ENCODE results near the gene WBP1L.

Gene WBP1L

GRCh38 chr10:102781090-102781920 is 37.6 kb downstream of the WBP1L start:
- no peak for DNase-seq

DNA sequence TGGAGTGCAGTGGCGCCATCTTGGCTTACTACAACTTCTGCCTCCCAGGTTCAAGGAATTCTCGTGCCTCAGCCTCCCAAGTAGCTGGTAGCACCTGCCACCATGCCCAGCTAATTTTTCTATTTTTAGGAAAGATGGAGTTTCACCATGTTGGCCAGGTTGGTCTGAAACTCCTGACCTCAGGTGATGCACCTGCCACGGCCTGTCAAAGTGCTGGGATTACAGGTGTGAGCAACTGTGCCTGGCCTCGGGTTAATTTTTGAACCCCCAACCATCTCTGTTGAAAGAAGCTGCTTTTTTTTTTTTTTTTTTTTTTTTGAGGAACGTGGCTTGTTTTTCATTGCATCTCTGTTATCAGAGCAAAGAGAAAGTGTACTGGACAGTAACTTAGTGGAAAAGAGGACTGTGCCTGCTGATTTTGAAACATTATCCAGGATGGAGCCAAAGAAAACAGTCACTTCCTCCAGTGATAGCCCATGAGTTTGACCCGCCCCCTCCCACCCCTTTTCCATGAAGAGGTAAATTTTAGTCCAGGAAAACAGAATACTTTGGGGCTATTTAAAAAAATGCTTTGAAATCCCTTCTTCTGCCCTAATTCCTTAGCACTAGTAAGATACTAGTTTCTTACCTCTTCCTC is 38.3 kb downstream of the WBP1L start:
- DNase-seq, result no peak

DNA sequence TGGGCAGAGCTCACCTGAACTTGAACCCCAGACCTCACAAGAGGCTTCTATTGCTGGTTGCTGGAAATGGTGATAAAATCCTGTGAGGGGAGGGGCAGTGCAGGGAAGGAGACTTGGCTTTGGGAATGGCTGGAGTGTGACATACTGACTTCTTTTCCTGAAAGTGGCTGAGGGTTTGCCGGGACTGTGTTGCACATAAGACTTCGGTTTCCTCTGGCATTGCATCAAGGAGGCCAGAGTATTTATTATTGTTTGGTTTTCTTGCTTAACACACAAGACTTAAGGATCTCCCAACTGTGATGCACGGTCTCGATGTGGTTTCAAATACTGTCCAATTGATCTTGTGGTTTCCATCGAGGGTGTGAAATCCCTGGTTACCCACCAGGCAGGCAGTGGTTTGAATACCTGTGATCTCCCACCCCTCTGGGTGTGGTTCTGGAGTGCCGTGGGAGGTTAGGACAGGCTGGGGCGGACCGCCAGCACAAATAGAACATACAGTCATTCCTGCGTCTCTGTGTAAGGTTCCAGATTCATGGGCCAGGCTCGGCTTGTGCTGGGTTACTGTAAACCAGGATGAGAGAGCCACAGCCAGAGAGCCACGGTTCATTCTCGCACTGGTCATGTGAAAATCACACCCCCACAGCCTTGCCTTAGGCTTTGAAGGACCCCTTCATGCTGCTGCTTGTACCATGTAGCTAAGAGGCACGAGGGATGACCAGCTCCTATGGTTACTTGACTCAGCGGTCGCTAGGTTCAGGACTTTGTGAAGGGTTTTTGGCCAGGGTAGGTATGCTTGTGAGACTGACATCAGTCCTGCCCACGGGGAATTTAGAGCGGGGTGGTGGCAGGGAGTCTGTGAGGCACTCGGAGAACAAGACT is 39.2 kb downstream of the WBP1L start:
- DNase-seq, result peak in 1 of 2 donors; percentile 10

DNA sequence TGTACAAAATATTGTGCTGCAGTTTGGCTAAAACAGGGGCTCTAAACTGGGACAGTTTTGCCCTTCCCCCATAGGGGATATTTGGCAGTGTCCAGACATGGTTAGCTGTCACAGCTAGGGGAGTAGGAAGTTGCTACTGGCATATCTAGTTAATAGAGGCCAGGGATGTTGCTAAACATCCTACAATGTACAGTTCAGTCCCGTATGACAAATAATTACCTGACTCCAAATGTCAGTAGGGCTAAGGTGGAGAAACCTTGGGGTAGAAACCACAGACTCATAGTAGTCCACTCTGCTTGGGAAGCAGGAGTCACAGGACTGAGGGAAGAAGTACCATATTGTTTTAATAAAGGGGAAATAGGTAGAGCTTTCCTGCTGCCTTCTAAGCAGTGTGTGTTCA is 39.8 kb downstream of the WBP1L start:
- DNase-seq, result peak; percentile 31 to 48

DNA sequence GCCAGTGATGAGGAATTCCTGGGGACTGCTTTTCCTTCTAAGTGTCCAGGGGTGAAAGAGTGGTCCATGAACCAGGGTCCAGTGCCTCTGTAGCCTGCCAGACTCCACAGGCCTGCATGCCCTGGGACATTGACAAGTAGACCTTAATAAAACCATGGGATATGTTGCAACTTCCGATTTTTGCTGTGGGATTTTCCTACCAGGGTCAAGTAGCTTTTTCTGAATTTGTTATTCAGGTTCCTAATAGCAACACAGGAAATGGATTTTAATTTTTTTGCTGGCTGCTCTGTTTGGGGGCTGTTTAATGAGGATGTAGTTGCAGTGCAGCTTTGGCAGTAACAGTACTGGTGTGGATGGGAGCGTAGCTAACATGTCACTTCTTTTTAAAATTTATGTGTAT is 42.1 kb downstream of the WBP1L start:
- peak; percentile 84 to 89 for DNase-seq

GRCh38 chr10:102791754-102792395 is 48.1 kb downstream of the WBP1L start:
- DNase-seq, result no peak

DNA sequence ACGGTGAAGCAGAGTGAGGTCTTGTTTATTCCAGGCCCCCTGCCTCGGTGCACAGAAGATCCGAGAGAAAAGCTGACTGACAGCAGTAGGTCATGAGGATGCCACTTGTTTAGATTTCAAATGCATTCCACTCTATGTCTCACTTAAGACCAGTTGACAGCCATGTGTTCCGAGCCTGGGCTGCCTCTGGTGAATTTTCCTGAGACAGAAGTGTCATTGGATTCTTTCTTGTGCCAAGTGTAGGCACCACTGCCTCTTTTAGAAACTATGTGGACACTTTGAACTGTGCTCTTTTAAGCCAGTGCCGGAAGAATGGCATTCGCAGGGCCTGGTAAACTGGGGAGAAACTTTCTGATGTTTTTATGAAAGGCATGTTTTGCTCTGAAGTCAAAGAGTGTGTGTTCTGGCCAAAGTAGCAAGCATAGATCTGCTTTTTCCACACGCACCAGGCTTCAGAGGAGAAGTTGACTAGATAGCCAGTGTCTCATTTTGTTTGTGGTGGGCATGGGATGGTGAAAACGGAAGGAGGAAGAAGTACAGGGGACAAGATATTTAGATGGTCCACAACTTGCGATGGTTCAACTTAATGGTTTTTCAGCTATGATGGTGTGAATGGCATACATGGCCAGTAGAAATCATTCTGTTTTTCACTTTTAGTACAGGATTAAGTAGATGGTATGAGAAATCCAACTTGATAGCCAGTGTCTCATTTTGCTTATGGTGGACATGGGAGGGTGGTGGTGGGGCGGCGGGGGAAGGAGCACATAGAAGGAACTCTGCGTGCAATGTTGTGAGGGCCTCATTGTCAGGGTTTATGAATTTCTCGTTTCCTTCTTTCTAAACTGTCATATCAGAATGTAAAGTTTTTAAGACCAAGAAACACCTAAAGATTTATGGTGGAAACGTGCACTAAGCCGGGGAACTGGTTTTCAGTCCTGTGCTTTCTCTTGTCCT is 52.0 kb downstream of the WBP1L start:
- peak; percentile 29 to 38 for DNase-seq

DNA sequence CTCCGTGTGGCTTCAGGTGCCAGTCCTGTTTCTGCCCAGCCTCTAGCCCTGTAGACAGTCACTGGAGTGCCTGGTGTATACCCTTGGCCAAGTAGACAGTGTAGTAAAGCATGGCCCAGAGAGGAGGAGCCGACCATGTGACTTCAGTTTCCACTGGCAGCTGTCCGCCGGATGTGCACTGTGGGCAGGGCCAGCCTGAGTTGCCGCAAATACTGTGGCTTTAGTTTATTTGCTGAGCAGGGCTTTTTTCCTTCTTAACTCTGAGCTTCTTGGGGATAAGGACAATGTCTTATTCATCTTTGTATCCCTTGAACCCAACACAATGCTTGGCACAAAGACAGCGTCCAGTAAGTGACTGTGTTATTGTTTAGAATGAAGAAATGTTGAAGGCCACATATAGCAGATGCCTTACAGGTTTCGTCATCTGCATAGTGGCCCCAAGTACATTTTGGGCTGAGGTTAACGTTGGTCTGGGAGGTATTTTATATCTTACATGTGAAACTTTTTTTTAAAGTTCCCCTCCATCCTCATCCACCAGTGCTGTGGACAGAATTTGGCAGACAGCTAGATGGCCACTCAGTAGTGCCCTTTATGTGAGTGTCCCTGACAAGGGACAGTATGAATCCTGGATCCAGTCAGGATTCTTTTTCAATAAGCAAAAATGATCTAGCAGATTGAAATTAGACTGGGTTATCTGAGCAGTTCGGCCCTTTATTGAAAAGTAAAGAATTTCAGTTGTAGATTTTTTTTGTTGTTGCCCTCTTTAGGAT is 52.8 kb downstream of the WBP1L start:
- peak; percentile 81 to 82 for DNase-seq

GRCh38 chr10:102799691-102800471 is 56.1 kb downstream of the WBP1L start:
- no peak for DNase-seq

- DNase-seq, result no peak
These were observed 57.0 kb downstream of the WBP1L start for GRCh38 chr10:102800611-102801335.

- DNase-seq, result no peak
These were observed 57.7 kb downstream of the WBP1L start for GRCh38 chr10:102801496-102801895.

DNA sequence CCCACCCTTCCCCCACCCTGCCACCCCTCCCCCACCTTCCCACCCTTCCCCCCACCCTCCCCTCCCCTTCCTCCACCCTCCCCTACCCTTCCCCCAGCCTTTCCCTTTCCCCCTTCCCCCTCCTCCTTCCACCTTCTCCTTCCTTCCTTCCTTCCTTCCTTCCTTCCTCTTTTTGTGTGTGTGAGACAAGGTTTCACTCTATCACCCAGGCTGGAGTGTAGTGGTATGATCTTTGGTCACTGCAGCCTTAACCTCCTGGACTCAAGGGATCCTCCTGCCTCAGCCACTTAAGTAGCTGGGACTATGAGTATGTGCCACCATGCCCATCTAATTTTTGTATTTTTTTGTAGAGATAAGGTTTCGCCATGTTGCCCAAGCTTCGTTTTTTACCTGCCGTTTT is 58.2 kb downstream of the WBP1L start:
- DNase-seq, result peak; percentile 30 to 45

- DNase-seq, result peak; percentile 69 to 83
These were observed 59.3 kb downstream of the WBP1L start for GRCh38 chr10:102802920-102803534.

- DNase-seq, result peak; percentile 68
These were observed 60.8 kb downstream of the WBP1L start for GRCh38 chr10:102804382-102805055.

DNA sequence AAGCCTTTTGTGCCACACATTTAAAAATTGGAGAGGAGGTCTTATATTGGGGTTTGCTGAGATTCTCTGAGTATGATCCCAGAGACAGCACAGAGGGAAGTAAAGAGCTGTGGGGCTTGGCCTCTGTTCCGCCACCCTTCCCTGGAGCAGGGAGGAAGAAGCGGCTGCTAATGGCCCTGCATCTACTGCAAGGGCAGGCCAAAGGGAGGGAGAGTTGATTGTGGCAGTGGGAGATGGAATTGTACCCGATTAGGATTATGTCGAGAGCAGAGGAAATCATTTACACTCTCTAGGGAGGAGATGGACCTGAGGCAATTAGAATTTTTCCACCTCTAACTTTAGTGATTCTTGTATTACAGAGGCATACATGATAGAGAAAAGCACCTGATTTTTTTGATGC is 64.6 kb downstream of the WBP1L start:
- DNase-seq, result no peak

DNA sequence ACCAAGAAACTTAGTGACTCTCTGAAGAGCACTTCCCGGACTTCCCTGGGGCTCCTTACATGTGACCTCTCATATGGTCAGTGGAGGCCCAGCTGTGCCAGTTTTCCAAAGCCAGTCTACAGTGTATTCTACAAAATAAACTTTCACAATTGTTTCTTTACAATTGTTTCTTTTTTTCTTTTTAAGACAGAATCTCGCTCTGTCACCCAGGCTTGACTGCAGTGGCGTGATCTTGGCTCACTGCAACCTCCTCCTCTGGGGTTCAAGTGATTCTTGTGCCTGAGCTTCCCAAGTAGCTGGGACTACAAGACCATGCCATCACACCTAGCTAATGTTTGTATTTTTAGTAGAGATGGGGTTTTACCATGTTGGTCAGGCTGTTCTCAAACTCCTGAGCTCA is 67.6 kb downstream of the WBP1L start:
- DNase-seq, result no peak

DNA sequence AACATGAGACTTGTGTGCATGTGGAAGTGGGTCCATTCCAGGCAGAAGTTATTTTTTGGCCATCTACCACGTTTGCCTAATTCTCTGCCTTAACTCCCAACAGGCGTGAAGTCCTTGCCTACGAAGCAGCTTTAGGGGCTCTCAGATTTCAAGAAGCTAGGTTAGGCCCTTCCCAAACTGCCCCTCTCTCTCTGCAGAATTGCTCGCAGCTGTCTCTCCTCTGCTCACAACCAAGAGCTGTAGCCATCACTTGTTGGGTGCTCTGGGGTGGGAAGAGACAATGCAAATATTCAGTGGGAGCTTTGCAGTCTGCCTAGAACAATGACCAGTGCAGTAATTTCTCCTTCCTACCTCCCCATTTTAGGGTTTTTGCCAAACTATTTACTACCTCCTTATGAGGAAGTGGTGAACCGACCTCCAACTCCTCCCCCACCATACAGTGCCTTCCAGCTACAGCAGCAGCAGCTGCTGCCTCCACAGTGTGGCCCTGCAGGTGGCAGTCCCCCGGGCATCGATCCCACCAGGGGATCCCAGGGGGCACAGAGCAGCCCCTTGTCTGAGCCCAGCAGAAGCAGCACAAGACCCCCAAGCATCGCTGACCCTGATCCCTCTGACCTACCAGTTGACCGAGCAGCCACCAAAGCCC is 68.6 kb downstream of the WBP1L start:
- DNase-seq, result peak; percentile 62 to 68
